ENCODE results near the gene DNAJC15.
"Not testable (repeated sequence)": the region's sequence is repeated elsewhere in the genome, so short reads cannot be mapped to it uniquely, and the experiment has no call there.

The DNAJC15 gene

DNA sequence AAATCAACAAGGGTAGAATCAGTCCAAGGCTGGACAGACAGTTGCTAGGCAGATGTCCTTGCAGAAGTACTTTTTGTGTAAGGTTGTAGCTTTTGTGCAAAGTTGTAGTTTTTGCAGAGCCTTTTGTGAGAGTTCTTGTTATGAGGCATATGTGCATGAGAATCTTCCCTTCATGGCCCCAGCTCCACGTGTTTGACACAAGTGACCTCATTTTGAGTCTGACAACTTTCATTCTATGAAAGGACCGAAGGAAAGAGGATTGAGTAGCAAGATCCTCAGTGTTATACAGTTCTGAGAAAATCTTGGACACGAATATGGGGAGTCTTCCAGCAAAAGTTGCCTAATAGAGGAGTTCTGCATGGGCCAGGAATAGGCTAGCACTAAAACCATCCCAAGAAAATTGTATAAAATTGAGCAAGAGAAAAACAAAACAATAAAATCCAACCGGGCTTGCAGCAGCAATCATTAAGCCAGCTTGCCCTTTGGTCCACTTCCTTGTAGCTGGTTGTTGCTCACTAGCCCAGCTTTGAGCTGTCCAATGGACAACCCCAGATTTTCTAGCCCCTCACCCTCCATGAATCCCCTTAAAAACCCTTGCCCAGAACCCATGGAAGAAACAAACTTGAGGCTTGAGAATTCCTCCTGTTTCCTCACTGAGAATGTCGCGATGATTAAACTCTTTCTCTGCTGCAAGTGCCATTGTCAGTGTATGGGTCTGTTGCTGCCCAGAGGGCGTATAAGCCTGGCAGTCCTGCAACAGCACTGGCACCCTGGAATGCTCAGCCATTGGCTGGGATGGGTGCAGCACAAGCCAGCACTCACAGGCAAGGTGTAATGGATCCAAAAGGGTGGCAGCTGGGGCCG is 37.8 kb upstream of the DNAJC15 start:
- Histone ChIP-seq H3K27me3 (ENCODE audit: insufficient read depth, insufficient read length) (no peaks in the 10 kb centered on the region), H3K9me3 (ENCODE audit: insufficient read depth, low read length) (no peaks in the 10 kb centered on the region), H3K9ac (ENCODE audit: insufficient read length, low read depth) (no peak overlapping the region), H3K4me1 (ENCODE audit: insufficient read depth, insufficient read length) (no peaks in the 10 kb centered on the region), H3K4me3 (ENCODE audit: insufficient read length, low read depth) (no peak overlapping the region), H3K36me3 (ENCODE audit: insufficient read depth, insufficient read length, low read length) (no peaks in the 10 kb centered on the region)
- DNase-seq (ENCODE audit: low read depth, low spot score) = no peak
- TF ChIP-seq SUZ12 (IDR thresholded peaks at IDR 0.05; ENCODE audit: extremely low read depth, insufficient read depth, insufficient read length) (no peak), ZNF274 (IDR thresholded peaks at IDR 0.05; ENCODE audit: low read depth, low read length) (no peak), YY1 (IDR thresholded peaks at IDR 0.05; ENCODE audit: insufficient read depth, insufficient read length) (no peak)

- no peaks in the 10 kb centered on the region for H3K4me1 ChIP-seq (ENCODE audit: insufficient read depth, insufficient read length)
Measured at GRCh38 chr13:42986176-42986574, 37.2 kb upstream of the DNAJC15 start.

GRCh38 chr13:42990291-42991232 is 32.8 kb upstream of the DNAJC15 start:
- no peaks in the 10 kb centered on the region for H3K9me3 ChIP-seq (ENCODE audit: insufficient read depth, low read length)

More at GRCh38 chr13:42986176-42986574, 37.2 kb upstream of the DNAJC15 start:
- no peaks in the 10 kb centered on the region for H3K9me3 ChIP-seq (ENCODE audit: insufficient read depth, low read length)
- no peak for TF ChIP-seq YY1 (IDR thresholded peaks at IDR 0.05; ENCODE audit: insufficient read depth, insufficient read length)
- no peak for TF ChIP-seq ZNF274 (IDR thresholded peaks at IDR 0.05; ENCODE audit: low read depth, low read length)
- TF ChIP-seq SUZ12 (IDR thresholded peaks at IDR 0.05; ENCODE audit: extremely low read depth, insufficient read depth, insufficient read length) = no peak
- peaks cover 5% of the 10 kb centered on the region for H3K27me3 ChIP-seq (ENCODE audit: insufficient read depth, insufficient read length)
- H3K9ac ChIP-seq (ENCODE audit: insufficient read length, low read depth) = no peak overlapping the region
- peak; percentile 5 for DNase-seq (ENCODE audit: low read depth, low spot score)
- no peak overlapping the region for H3K4me3 ChIP-seq (ENCODE audit: insufficient read length, low read depth)
- no peaks in the 10 kb centered on the region for H3K36me3 ChIP-seq (ENCODE audit: insufficient read depth, insufficient read length, low read length)

GRCh38 chr13:42991233-42991897 is 32.0 kb upstream of the DNAJC15 start:
- H3K9me3 ChIP-seq (ENCODE audit: insufficient read depth, low read length); DNase-seq (ENCODE audit: low read depth, low spot score); H3K36me3 ChIP-seq (ENCODE audit: insufficient read depth, insufficient read length, low read length); H3K9ac ChIP-seq (ENCODE audit: insufficient read length, low read depth); H3K4me1 ChIP-seq (ENCODE audit: insufficient read depth, insufficient read length); H3K4me3 ChIP-seq (ENCODE audit: insufficient read length, low read depth): not testable (repeated sequence)
- H3K27me3 ChIP-seq (ENCODE audit: insufficient read depth, insufficient read length) = peaks cover 21% of the 10 kb centered on the region

More at GRCh38 chr13:42990291-42991232, 32.8 kb upstream of the DNAJC15 start:
- Histone ChIP-seq H3K36me3 (ENCODE audit: insufficient read depth, insufficient read length, low read length) (no peaks in the 10 kb centered on the region), H3K9ac (ENCODE audit: insufficient read length, low read depth) (no peak overlapping the region), H3K27me3 (ENCODE audit: insufficient read depth, insufficient read length) (peaks cover 21% of the 10 kb centered on the region), H3K4me3 (ENCODE audit: insufficient read length, low read depth) (no peak overlapping the region), H3K4me1 (ENCODE audit: insufficient read depth, insufficient read length) (no peaks in the 10 kb centered on the region)
- no peak for DNase-seq (ENCODE audit: low read depth, low spot score)
- TF ChIP-seq ZNF274 (IDR thresholded peaks at IDR 0.05; ENCODE audit: low read depth, low read length) (no peak), YY1 (IDR thresholded peaks at IDR 0.05; ENCODE audit: insufficient read depth, insufficient read length) (no peak), SUZ12 (IDR thresholded peaks at IDR 0.05; ENCODE audit: extremely low read depth, insufficient read depth, insufficient read length) (no peak)

DNA sequence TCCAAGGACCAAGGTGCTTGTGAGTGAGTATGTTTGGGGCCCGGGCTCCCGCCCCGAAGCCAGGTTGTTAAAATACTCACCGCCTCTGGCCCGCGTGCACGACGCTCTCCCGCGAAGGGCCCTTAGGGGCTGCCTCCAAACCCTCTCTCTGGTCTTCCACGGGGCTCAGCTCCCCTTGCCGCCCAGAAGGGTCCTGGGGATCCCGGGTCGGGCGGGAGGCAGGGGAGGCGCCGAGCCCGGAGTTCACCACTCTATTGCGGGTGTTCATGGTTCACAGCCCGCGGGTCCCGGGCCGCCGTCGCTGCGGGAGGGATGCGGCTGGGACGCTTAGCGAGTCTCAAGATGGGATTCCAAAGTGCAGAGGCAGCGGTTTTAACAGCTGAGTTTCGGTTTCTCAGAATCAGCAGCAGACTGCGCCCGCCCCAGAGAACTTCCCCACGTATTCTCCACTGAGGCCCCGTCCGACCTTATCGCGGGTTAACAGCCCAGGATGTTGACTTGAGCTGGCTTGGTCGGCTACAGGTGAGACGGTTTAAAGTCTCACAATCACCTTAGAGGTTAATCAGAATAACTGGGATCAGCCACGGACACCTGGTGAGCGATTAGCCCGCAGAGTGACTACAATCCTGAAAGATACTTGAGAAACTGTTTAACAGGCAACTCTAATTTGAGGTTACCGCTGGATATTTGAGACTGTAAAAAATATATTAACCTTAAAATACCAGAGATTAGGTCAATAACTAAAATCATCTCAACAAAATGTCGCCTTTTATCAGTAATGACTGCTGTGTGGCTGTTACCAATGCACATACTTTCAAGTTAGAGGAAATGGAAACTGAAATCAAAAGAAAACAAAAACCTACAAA is 31.3 kb upstream of the DNAJC15 start, which contains the start of gene EPSTI1:
Gene EPSTI1 (minus strand): TSS at position 344 of the 866 bp plus-strand sequence. CDS start 76 bp downstream, at position 268.
- no peak for DNase-seq (ENCODE audit: low read depth, low spot score)
- Histone ChIP-seq H3K4me1 (ENCODE audit: insufficient read depth, insufficient read length) (no peaks in the 10 kb centered on the region), H3K27me3 (ENCODE audit: insufficient read depth, insufficient read length) (peaks cover 21% of the 10 kb centered on the region), H3K36me3 (ENCODE audit: insufficient read depth, insufficient read length, low read length) (no peaks in the 10 kb centered on the region), H3K4me3 (ENCODE audit: insufficient read length, low read depth) (peak within 1 kb of the TSS; percentile 11), H3K9me3 (ENCODE audit: insufficient read depth, low read length) (no peaks in the 10 kb centered on the region), H3K9ac (ENCODE audit: insufficient read length, low read depth) (no peak within 1 kb of the TSS)
- TF ChIP-seq ZNF274 (IDR thresholded peaks at IDR 0.05; ENCODE audit: low read depth, low read length) (no peak), SUZ12 (IDR thresholded peaks at IDR 0.05; ENCODE audit: extremely low read depth, insufficient read depth, insufficient read length) (no peak), YY1 (IDR thresholded peaks at IDR 0.05; ENCODE audit: insufficient read depth, insufficient read length) (no peak)

DNA sequence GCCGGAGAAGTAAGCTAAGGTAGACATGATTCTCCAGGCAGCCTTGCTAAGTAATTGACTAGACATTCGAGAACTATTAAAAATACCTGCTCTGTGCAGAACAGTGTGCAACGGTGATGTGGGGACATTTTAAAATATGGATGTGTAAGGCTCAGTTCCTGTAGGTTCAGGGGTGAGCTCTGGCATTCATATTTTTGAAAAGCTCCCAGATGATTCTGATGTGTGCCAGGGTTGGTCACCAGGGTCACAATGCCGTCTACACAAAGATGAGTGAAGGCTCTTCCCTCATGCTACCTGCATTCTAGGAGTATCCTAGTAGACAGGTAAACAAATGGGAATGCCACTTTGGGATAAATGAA is 30.6 kb upstream of the DNAJC15 start:
- H3K4me3 ChIP-seq (ENCODE audit: insufficient read length, low read depth) = no peak overlapping the region
- TF ChIP-seq SUZ12 (IDR thresholded peaks at IDR 0.05; ENCODE audit: extremely low read depth, insufficient read depth, insufficient read length) = no peak
- no peak for TF ChIP-seq ZNF274 (IDR thresholded peaks at IDR 0.05; ENCODE audit: low read depth, low read length)
- no peak for TF ChIP-seq YY1 (IDR thresholded peaks at IDR 0.05; ENCODE audit: insufficient read depth, insufficient read length)
- peaks cover 21% of the 10 kb centered on the region for H3K27me3 ChIP-seq (ENCODE audit: insufficient read depth, insufficient read length)
- no peaks in the 10 kb centered on the region for H3K36me3 ChIP-seq (ENCODE audit: insufficient read depth, insufficient read length, low read length)
- H3K9me3 ChIP-seq (ENCODE audit: insufficient read depth, low read length) = no peaks in the 10 kb centered on the region
- no peak for DNase-seq (ENCODE audit: low read depth, low spot score)
- H3K9ac ChIP-seq (ENCODE audit: insufficient read length, low read depth) = no peak overlapping the region
- H3K4me1 ChIP-seq (ENCODE audit: insufficient read depth, insufficient read length) = no peaks in the 10 kb centered on the region
